Hepatocyte (in vitro differentiated cells): ENCODE data around the gene EPHB1.

Experiments used
- CTCF ChIP-seq: fragments of 200-600 bp; sonication (generic); IDR thresholded peaks from 2 replicates; pipeline ENCODE4 v1.5.1; 2016; ENCODE audit warnings: antibody characterized with exemption, mild to moderate bottlenecking; ENCODE audit not compliant: poor library complexity
- EZH2 ChIP-seq: fragments of 200-600 bp; sonication (generic); IDR thresholded peaks from 2 replicates; pipeline ENCODE4 v1.6.1; 2016; ENCODE audit warnings: antibody characterized with exemption, mild to moderate bottlenecking, borderline replicate concordance
- EZH2phosphoT487 ChIP-seq: fragments of 200-600 bp; sonication (generic); IDR thresholded peaks from one replicate; pipeline ENCODE4 v1.6.1; 2018; ENCODE audit warnings: antibody characterized with exemption, mild to moderate bottlenecking, low read depth, moderate library complexity; ENCODE audit not compliant: unreplicated experiment, severe bottlenecking

GRCh38 chr3:134755821-134756220 is 39.2 kb upstream of the EPHB1 start:
- TF ChIP-seq CTCF (no peak), EZH2 (no peak), EZH2phosphoT487 (no peak)
